ENCODE measurements around the gene ARHGAP44.
A peak's percentile ranks its signal among the peaks of the same experiment; 100 is the strongest.

The ARHGAP44 gene, protein sequence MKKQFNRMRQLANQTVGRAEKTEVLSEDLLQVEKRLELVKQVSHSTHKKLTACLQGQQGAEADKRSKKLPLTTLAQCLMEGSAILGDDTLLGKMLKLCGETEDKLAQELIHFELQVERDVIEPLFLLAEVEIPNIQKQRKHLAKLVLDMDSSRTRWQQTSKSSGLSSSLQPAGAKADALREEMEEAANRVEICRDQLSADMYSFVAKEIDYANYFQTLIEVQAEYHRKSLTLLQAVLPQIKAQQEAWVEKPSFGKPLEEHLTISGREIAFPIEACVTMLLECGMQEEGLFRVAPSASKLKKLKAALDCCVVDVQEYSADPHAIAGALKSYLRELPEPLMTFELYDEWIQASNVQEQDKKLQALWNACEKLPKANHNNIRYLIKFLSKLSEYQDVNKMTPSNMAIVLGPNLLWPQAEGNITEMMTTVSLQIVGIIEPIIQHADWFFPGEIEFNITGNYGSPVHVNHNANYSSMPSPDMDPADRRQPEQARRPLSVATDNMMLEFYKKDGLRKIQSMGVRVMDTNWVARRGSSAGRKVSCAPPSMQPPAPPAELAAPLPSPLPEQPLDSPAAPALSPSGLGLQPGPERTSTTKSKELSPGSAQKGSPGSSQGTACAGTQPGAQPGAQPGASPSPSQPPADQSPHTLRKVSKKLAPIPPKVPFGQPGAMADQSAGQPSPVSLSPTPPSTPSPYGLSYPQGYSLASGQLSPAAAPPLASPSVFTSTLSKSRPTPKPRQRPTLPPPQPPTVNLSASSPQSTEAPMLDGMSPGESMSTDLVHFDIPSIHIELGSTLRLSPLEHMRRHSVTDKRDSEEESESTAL

GRCh38 chr17:12789481-12790248 lies at the start of gene ARHGAP44:
Gene ARHGAP44 (plus strand): TSS chr17:12789498. CDS start chr17:12789839, 341 bp downstream.
- H3K27ac ChIP-seq, result peak within 1 kb of the TSS; percentile 53
- peak; percentile 58 for TF ChIP-seq ZFX (IDR thresholded peaks at IDR 0.05)
- TF ChIP-seq, protein P1, sequence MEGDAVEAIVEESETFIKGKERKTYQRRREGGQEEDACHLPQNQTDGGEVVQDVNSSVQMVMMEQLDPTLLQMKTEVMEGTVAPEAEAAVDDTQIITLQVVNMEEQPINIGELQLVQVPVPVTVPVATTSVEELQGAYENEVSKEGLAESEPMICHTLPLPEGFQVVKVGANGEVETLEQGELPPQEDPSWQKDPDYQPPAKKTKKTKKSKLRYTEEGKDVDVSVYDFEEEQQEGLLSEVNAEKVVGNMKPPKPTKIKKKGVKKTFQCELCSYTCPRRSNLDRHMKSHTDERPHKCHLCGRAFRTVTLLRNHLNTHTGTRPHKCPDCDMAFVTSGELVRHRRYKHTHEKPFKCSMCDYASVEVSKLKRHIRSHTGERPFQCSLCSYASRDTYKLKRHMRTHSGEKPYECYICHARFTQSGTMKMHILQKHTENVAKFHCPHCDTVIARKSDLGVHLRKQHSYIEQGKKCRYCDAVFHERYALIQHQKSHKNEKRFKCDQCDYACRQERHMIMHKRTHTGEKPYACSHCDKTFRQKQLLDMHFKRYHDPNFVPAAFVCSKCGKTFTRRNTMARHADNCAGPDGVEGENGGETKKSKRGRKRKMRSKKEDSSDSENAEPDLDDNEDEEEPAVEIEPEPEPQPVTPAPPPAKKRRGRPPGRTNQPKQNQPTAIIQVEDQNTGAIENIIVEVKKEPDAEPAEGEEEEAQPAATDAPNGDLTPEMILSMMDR (conservative IDR thresholded peaks at IDR 0.05), result no peak

DNA sequence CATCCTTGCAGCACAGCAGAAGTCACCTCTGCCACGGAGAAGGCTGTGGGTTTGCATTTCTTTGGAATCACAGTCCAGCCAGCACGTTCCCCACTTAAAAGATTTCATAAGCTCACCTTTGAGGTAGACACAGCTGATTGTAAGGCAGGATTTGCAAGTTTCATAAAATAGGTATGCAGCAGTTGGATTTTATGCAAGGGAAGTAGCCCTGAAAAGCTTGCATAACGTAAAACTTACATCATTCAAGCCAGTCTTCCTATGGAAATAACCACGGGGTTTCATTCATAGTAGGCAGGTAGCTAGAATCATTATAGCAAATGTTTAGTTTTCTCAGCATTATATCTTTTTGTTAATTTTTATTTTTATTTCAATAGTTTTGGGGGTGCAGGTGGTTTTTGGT lies 49.8 kb upstream of the ARHGAP44 start:
- TF ChIP-seq, protein P1 (conservative IDR thresholded peaks at IDR 0.05), result no peak
- TF ChIP-seq ZFX (IDR thresholded peaks at IDR 0.05), result no peak
- H3K27ac ChIP-seq, result no peak overlapping the region

DNA sequence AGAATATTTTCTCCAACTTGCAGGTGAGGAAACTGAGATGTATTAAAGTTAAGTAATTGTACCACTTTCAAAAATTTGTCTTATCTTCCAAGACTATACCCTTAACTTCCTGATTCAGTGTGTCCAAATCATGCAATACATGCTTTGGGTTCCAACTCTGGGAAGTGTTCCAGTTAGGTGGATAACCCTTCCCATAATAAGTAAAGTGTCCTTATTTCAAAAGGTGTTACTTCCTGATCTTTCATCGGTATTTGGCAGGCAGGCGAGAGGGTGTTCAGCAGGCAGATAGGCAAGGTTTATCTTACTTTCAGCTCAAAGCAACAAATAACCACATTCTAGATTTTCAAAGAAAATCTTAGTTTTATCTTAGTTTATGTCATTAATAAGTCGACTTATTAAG lies 46.3 kb upstream of the ARHGAP44 start:
- H3K27ac ChIP-seq, result no peak overlapping the region
- TF ChIP-seq, protein P1 (conservative IDR thresholded peaks at IDR 0.05), result no peak
- no peak for TF ChIP-seq ZFX (IDR thresholded peaks at IDR 0.05)

GRCh38 chr17:12744298-12744697 lies 45.0 kb upstream of the ARHGAP44 start:
- TF ChIP-seq, protein P1 (conservative IDR thresholded peaks at IDR 0.05), result no peak
- no peak for TF ChIP-seq ZFX (IDR thresholded peaks at IDR 0.05)
- no peak overlapping the region for H3K27ac ChIP-seq

GRCh38 chr17:12744786-12745185 lies 44.5 kb upstream of the ARHGAP44 start:
- TF ChIP-seq, protein P1 (conservative IDR thresholded peaks at IDR 0.05), result no peak
- no peak for TF ChIP-seq ZFX (IDR thresholded peaks at IDR 0.05)
- no peak overlapping the region for H3K27ac ChIP-seq

DNA sequence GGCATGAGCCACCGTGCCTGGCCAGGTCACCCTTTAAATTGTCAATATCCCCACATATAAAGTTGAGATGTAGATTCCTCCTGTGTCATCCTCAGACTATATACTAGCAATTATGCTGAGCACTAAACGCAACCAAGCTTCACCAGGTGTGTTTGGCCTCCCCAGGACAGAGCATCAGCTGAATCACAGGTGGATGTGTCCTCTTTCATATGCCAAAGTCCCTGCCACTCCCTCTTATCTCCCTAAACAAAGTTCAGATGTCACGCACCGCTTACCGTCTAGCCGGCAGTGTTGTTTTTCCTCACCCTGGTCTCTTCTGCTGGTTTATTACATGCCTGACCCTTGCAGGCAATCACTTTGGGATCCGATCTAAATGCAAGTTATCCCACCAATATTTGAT lies 43.8 kb upstream of the ARHGAP44 start:
- no peak for TF ChIP-seq ZFX (IDR thresholded peaks at IDR 0.05)
- TF ChIP-seq, protein P1 (conservative IDR thresholded peaks at IDR 0.05), result no peak
- H3K27ac ChIP-seq, result no peak overlapping the region
